GM12874 (cell line): Measurements from ENCODE around the gene JAG1.

Experiments
- TF ChIP-seq, protein P1 (sequence below): IDR thresholded peaks from 2 replicates; pipeline ENCODE4 v1.5.1; 2011; ENCODE audit warnings: low read depth, mild to moderate bottlenecking, control low read depth, low read length, moderate library complexity; ENCODE audit not compliant: insufficient read depth

The JAG1 gene

DNA sequence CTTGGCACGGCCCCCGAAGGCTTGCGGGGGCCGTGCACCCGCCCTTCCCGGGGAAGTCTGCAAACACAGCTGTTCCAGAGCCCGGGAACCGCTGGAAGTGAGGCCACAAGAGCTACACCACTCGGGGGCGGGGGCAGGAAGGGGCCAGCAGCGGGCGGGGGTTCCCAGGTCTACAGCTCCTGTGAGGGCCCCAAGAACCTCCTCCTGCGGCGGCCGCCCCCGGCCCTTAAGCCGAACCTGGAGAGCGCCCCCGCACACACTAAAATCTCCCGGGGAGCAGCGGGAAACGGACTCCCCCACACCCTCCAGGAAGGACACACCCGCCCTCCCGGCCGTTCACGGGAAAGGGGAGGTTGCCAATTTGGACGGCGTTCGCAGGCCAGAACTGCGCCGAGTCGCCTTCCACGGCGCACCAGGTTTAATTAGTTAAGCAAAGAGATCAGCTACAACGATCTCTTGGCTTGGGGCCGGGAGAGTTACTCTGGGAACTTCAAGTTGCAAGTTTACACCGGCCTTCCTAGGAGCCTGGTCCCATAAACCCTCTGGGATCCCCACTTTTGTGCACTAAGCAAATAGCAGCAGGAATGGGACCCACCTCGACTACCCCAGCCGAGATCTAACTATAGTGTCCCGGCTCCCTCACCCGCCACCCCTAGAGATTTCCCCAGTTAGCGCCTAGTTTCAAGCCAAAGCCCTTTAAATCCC is 1.7 kb downstream of the JAG1 start:
- TF ChIP-seq, protein P1, sequence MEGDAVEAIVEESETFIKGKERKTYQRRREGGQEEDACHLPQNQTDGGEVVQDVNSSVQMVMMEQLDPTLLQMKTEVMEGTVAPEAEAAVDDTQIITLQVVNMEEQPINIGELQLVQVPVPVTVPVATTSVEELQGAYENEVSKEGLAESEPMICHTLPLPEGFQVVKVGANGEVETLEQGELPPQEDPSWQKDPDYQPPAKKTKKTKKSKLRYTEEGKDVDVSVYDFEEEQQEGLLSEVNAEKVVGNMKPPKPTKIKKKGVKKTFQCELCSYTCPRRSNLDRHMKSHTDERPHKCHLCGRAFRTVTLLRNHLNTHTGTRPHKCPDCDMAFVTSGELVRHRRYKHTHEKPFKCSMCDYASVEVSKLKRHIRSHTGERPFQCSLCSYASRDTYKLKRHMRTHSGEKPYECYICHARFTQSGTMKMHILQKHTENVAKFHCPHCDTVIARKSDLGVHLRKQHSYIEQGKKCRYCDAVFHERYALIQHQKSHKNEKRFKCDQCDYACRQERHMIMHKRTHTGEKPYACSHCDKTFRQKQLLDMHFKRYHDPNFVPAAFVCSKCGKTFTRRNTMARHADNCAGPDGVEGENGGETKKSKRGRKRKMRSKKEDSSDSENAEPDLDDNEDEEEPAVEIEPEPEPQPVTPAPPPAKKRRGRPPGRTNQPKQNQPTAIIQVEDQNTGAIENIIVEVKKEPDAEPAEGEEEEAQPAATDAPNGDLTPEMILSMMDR = no peak

DNA sequence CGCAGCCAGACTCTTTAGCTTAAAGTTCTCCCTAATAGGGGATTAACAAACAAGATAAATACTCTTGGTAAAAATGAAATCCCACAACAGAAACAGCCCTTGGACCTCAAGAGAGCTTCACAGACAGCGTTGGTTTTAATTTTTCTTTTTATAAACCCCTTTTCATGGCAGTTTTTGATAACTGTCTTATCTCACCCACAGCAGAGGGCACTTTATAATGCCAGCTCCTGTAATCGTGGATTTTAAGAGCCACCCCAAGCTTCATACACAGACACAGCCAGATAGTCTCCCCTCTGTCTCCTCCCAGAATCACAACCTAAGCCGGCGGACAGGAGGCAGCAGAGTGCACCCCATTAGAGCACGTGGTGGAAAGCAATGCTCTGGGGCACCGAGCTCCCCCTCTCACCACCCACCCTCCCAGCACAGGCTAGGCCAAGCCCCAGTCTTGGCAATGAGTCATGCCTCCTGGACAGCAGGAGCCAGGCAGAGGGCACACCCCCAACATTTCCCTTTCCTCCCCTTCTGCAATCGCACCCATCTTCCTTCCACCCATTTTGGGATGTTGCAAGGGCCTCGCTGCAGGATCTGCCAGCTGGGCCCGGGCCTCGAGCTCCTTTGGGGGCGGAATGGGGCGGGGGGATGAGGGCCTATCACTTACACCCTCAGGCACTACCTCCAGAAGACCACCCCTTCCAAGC is 2.4 kb downstream of the JAG1 start:
- TF ChIP-seq, protein P1 = peak; percentile 60

DNA sequence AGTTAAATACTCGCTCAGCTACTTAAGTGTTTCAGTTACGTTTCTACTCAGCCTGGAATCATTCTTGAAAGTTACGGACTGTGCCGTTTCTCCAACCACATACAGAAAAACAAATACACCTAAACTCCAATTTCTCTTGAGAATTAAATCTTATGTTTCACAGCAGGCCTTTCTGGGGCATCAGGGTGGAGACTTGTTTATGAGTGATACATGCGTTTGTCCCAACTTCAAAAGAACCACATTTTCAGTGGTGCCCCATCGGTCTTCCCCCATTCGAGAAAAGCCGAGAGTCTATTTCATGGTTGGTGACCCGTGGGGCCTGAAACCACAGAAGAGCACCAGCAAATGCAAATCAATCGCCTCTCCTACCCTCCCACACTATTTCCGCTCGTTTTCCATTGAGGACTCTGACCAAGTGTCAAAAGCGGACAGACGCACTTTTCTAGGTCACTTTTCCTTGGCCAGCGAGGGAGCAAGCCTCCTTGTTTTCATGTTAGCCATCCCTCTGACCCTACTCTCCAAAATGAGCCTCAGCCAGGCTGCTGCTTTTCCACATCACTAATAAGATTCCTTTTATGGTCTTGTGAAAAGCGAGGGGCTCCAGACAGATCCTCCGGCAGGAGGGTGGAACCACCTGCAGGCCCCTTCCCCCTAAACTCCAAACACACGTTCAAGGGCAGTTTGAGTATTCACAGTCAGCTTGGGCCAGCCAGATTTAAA is 3.1 kb downstream of the JAG1 start:
- TF ChIP-seq, protein P1 = no peak

DNA sequence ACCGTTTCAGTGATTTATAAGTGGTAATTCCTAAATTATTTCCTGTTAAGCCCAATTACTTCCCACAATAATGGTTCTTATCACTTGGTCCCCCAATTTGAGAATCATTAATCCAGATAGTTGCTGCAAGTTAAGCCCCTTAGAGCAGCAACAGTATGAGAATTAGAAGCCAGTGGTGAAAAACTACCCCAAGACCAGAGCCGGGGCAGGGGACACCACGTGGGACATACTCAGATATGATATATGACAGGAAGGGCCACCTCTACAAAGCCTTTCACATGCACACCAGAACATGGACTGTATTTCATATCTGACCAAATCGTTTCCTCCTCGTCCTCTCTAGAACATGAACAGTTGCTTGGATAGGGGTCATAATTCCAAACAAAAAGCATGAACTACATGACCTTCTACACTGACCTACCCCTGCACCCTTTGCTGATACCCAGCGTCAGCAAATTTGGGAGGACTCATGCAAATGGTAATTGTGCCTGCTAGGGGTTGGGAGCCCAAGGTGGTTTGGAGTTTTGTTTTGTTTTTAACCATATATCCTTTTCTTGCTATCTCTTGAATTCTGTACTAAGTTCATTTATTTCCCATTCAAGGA is 3.9 kb downstream of the JAG1 start:
- TF ChIP-seq, protein P1 = no peak

DNA sequence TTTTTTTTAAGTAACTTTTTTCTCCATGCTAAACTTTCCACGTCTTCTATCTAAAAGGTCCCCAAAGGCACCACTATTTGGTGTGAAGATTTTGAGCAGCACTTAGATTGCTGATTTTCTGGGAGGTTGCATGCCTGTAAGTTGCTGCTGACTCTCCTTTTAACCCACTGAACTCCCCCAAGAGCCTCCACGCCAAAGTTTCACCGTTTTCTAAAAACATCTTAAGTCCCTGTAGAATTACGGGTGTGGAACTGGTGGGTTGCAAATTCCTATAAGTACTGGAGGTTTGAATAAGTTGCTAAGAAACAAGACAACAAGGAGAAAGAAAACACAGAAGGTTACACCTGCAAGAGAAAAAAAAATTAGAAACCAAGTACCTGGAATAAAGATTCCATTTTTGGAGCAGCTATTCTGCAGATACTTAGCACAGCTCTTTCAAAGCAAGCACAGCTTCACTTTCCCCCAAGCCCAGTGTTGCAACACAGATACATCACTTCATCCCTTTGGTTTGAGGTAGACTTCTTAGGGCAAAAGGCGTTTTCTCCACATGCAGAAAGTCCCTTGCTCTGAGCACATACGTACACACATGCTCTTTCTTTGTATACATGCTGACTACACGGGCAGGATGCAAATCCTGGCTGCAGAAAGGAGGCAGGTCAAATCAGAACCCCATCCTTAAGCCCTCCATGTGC is 5.0 kb downstream of the JAG1 start:
- TF ChIP-seq, protein P1 = no peak

DNA sequence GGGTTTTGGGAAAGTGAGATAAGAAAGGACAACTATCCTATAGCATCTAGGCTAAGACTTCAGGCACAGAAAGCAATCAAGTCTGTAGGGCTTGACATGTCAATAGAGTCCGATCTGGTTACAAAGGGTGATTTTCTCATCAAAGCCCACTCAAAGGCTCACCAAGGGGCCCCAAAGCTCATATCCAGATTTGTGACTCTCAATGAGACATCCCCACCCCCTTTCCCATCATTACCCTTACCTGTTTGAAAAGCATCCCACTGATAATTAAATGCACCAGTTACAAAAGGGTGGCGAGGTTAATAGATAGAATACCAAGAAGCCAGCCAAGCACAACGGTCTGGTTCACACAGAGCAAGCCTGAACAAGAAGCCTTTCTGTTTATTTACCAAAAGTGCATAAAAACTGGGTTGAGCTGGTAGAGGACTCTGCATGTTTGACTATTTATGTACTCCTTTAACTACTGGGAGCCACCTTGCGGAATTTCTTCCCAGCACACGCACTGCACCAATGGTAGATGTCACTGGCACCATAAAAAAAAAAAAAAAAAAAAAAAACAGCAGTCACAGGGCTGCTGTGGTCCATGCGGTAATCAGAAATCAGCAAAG is 6.1 kb downstream of the JAG1 start:
- TF ChIP-seq, protein P1 = no peak
